ENCODE measurements around the gene SHISA2. TPM values are rescaled to one million over a fixed set of nuclear protein-coding genes. Genes with fewer than 3 reads are reported as not detected.
"Not testable (repeated sequence)": the region's sequence is repeated elsewhere in the genome, so short reads cannot be mapped to it uniquely, and the experiment has no call there.

Gene SHISA2
- total RNA-seq: 0.32 TPM in 1 of 2 replicates, not detected in the other

DNA sequence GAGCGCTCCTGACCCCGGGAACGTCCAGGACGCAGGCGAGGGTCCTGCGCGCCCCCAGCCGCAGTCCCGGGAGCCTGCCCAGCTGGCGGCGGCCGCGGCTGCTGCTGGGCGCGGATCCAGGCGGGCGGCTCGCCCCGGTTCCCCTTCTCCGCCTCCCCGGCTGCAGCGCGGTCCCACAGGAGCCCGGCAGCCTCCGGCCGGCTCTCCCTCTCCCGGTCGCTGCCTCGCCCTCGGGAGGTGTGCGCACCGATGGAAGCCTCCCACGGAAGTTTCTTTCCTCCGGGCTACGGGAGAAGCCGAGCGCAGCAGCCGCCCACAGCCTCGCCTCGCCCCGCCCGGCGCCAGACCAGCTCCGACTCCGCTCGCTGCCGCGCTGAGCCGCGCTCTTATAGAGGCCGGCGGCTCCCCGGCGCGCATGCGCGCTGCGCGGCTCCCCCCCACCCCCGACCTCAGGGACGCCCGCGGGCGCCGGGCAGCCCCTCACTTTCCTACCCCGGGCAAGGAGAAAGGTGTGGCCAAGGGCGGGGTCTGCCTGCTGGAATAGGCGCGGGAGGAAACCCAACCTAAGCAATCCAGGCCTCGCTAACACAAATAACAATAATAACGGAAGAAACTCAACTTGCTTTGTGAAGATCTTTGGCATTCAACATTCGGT lies at the start of gene SHISA2:
Gene SHISA2, minus strand, starts transcription at position 360 of the 655 bp plus-strand sequence. CDS start 1,041 bp downstream, outside the sequence.
- DNase-seq (ENCODE audit: low read depth): peak; percentile 12
- TF ChIP-seq, protein P1, sequence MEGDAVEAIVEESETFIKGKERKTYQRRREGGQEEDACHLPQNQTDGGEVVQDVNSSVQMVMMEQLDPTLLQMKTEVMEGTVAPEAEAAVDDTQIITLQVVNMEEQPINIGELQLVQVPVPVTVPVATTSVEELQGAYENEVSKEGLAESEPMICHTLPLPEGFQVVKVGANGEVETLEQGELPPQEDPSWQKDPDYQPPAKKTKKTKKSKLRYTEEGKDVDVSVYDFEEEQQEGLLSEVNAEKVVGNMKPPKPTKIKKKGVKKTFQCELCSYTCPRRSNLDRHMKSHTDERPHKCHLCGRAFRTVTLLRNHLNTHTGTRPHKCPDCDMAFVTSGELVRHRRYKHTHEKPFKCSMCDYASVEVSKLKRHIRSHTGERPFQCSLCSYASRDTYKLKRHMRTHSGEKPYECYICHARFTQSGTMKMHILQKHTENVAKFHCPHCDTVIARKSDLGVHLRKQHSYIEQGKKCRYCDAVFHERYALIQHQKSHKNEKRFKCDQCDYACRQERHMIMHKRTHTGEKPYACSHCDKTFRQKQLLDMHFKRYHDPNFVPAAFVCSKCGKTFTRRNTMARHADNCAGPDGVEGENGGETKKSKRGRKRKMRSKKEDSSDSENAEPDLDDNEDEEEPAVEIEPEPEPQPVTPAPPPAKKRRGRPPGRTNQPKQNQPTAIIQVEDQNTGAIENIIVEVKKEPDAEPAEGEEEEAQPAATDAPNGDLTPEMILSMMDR (IDR thresholded peaks at IDR 0.05; ENCODE audit: insufficient read depth, low read depth, low read length): no peak
- peak within 1 kb of the TSS; percentile 40 for H3K4me3 ChIP-seq (ENCODE audit: low read depth, low read length)

DNA sequence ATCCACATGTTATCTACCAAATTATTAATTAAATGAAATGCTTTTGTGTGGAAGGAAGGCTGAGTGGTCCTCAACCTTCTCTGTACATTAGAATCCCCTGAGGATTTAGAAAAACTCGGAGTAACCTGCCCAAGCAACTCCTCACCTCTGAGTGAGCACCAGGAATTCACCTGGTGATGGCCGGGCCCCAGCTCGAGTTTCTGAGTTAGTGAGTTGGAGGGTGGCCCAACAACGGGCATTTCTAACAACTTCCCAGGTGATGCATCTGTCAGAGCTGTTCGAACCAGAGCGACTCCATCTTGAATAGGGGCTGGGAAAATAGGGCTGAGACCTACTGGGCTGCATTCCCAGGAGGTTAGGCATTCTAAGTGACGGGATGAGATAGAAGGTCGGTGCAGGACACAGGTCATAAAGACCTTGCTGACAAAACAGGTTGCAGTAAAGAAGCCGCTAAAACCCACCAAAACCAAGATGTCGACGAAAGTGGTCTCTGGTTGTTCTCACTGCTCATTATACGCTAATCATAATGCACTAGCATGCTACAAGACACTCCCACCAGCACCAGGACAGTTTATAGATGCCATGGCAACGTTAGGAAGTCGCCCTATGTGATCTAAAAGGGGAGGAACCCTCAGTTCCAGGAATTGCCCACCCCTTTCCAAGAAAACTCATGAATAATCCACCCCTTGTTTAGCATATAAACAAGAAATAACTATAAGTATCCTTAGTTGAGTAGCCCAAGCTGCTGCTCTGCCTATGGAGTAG lies 44.2 kb upstream of the SHISA2 start:
- no peak overlapping the region for H3K4me3 ChIP-seq (ENCODE audit: low read depth, low read length)
- TF ChIP-seq, protein P1 (IDR thresholded peaks at IDR 0.05; ENCODE audit: insufficient read depth, low read depth, low read length): no peak
- no peak for DNase-seq (ENCODE audit: low read depth)

- DNase-seq (ENCODE audit: low read depth): no peak
- H3K4me3 ChIP-seq (ENCODE audit: low read depth, low read length): no peak overlapping the region
- TF ChIP-seq, protein P1 (IDR thresholded peaks at IDR 0.05; ENCODE audit: insufficient read depth, low read depth, low read length): no peak
Measured at GRCh38 chr13:26095338-26095737, 43.5 kb upstream of the SHISA2 start.

DNA sequence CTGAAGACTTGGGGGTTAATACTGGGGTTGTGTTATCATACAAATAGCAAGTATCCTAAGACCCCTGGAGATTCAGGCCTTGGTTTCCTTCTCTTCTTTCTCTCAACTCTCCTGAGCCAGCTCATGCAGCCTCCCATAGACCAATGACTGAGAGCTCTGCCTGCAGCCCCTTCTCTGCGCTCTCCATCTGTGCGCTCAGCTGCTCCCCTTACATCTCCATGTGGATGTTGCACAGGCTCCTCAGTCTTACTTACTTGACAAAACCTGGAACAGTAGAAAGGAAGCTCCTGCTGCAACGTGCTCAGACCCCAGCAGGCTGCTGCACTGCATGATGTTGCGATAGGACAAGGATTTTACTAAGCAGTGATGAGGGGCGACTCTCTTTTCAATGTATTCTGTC lies 25.0 kb upstream of the SHISA2 start:
- not testable (repeated sequence) for DNase-seq (ENCODE audit: low read depth); H3K4me3 ChIP-seq (ENCODE audit: low read depth, low read length)

- H3K4me3 ChIP-seq (ENCODE audit: low read depth, low read length): no peak overlapping the region
- no peak for DNase-seq (ENCODE audit: low read depth)
Measured at GRCh38 chr13:26075498-26075897, 23.7 kb upstream of the SHISA2 start.

DNA sequence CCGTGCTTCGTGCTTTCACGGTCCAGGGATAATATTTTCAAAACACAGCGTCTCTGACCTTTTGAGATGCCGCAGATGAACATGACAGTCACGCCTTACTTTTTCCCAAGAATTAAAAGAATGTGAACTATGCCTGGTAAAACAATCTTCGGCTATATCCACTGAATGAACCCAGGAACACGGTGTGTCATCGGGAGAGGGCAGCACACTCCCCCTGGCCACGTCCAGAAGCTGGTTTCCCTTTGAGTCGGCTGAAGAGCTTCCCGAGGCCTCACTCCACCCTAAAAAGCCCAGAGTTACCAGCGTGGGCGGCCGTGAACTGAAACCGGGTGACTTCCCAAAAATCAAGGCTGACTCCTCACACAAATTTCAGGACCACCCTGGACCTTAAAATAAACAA lies 22.9 kb upstream of the SHISA2 start:
- TF ChIP-seq, protein P1 (IDR thresholded peaks at IDR 0.05; ENCODE audit: insufficient read depth, low read depth, low read length): peak; percentile 14
- no peak overlapping the region for H3K4me3 ChIP-seq (ENCODE audit: low read depth, low read length)
- no peak for DNase-seq (ENCODE audit: low read depth)

More at GRCh38 chr13:26075498-26075897, 23.7 kb upstream of the SHISA2 start:
- TF ChIP-seq, protein P1 (IDR thresholded peaks at IDR 0.05; ENCODE audit: insufficient read depth, low read depth, low read length): no peak

DNA sequence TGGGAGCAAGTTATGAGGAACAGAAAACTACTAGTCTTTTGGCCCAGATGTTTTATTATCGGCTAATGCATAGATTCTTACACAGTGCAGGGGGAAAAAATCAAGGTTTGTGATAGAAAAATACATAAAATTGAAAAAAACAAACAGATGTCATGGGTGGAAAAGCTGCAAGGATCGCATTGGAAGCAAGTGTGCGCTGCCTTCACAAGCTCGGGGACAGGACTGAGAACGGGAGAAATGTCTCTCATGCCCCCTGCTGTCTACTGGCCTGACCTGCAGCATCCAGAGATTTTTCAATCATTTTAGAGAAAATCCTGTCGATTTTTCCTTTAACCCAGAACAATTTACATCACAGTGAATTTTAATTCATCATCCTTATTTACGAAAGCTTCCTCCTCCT lies 20.5 kb upstream of the SHISA2 start:
- not testable (repeated sequence) for DNase-seq (ENCODE audit: low read depth)

More for the DNA sequence above, 20.5 kb upstream of the SHISA2 start:
- not testable (repeated sequence) for H3K4me3 ChIP-seq (ENCODE audit: low read depth, low read length)

Data from fibroblast of villous mesenchyme (primary cell).